Endodermal cell (in vitro differentiated cells): ENCODE results near the gene SYNDIG1. TPM values are rescaled to one million over a fixed set of nuclear protein-coding genes. Genes with fewer than 3 reads are reported as not detected.

Experiments used
- DNase-seq: peaks from one replicate; pipeline ENCODE4 v3.0.0-alpha.2; 2017
- H3K27ac ChIP-seq: 2 replicates; pipeline ENCODE4 v1.5.1; 2013; ENCODE audit warnings: mild to moderate bottlenecking, low read depth, low read length, moderate library complexity
- H3K27me3 ChIP-seq: 2 replicates; pipeline ENCODE4 v1.6.1; 2013; ENCODE audit warnings: mild to moderate bottlenecking, low read length, moderate library complexity; ENCODE audit not compliant: insufficient read depth, control insufficient read depth, poor library complexity, severe bottlenecking
- H3K36me3 ChIP-seq: 2 replicates; pipeline ENCODE4 v1.7.0; 2013; ENCODE audit warnings: mild to moderate bottlenecking, low read length, moderate library complexity; ENCODE audit not compliant: control insufficient read depth, insufficient read depth
- H3K4me1 ChIP-seq: one replicate; pipeline ENCODE4 v1.7.0; 2013; ENCODE audit warnings: low read length; ENCODE audit not compliant: control insufficient read depth, insufficient read depth
- H3K4me3 ChIP-seq: 2 replicates; pipeline ENCODE4 v1.5.1; 2013; ENCODE audit warnings: mild to moderate bottlenecking, low read length, moderate library complexity
- H3K9ac ChIP-seq: 2 replicates; pipeline ENCODE4 v1.6.1; 2013; ENCODE audit warnings: mild to moderate bottlenecking, low read length, moderate library complexity; ENCODE audit not compliant: poor library complexity, severe bottlenecking; ENCODE audit errors: extremely low read depth
- H3K9me3 ChIP-seq: 2 replicates; pipeline ENCODE4 v1.6.1; 2013; ENCODE audit warnings: mild to moderate bottlenecking, low read length, moderate library complexity; ENCODE audit not compliant: control insufficient read depth
- H3K27ac Mint-ChIP-seq: 2 replicates; pipeline ENCODE4 v1.8.0; 2020; ENCODE audit warnings: mixed read lengths
- H3K27me3 Mint-ChIP-seq: 2 replicates; pipeline ENCODE4 v1.8.0; 2021; ENCODE audit warnings: mild to moderate bottlenecking, mixed read lengths; ENCODE audit not compliant: insufficient read depth
- H3K36me3 Mint-ChIP-seq: 2 replicates; pipeline ENCODE4 v1.8.0; 2020; ENCODE audit warnings: low read depth, mixed read lengths
- H3K4me1 Mint-ChIP-seq: 2 replicates; pipeline ENCODE4 v1.8.0; 2020; ENCODE audit warnings: mixed read lengths
- H3K4me3 Mint-ChIP-seq: 2 replicates; pipeline ENCODE4 v1.8.0; 2020; ENCODE audit warnings: mild to moderate bottlenecking, moderate library complexity, mixed read lengths
- H3K9me3 Mint-ChIP-seq: 2 replicates; pipeline ENCODE4 v1.8.0; 2020; ENCODE audit warnings: mild to moderate bottlenecking, mixed read lengths
- CTCF ChIP-seq: fragments of 200-600 bp; sonication (generic); conservative IDR thresholded peaks from 2 replicates; pipeline ENCODE4 v1.5.0; 2021; ENCODE audit warnings: antibody characterized with exemption, mild to moderate bottlenecking
- WGBS, 2 experiments: methylation state at CpG; one replicate each; pipeline versions ENCODE4 v1.1.5 to v1.1.7; 2013; ENCODE audit warnings: missing lambda C conversion rate in 2 of 2, mixed read lengths in 1 of 2; ENCODE audit not compliant: insufficient coverage in 1 of 2, insufficient read length in 1 of 2; 5-methylcytosine and 5-hydroxymethylcytosine counted together
- total RNA-seq, 2 donors: library from RNA; stranded (reverse); fragmentation: NEBNext Ultra II Directional in 1 of 2; extraction: Animal tissue kit (Norgen Biotek cat#: 25700) in 1 of 2; gene quantifications; 2 replicates in 1 of 2; 3 replicates in 1 of 2; pipeline ENCODE4 v1.2.1, GENCODE V29; 2021

Gene SYNDIG1
- total RNA-seq, 2 donors from 2014 or later = 5.5 to 6.8 TPM

GRCh38 chr20:24546232-24546892, 76.9 kb downstream of the SYNDIG1 start:
- no peak overlapping the region for H3K9ac ChIP-seq
- Mint-ChIP-seq H3K4me3 (no peak overlapping the region), H3K27me3 (no peaks in the 10 kb centered on the region), H3K27ac (no peak overlapping the region), H3K4me1 (peaks cover 7% of the 10 kb centered on the region), H3K9me3 (peaks cover 10% of the 10 kb centered on the region), H3K36me3 (peaks cover 10% of the 10 kb centered on the region)
- DNase-seq = no peak
- H3K4me1 ChIP-seq = peaks cover 4% of the 10 kb centered on the region
- H3K27ac ChIP-seq = no peak overlapping the region
- no peak overlapping the region for H3K4me3 ChIP-seq
- no peak for TF ChIP-seq CTCF
- 87 to 100% methylated on average over 1 to 2 of the region's 2 CpGs for WGBS, 2 experiments
- H3K36me3 ChIP-seq = no peaks in the 10 kb centered on the region
- H3K27me3 ChIP-seq = no peaks in the 10 kb centered on the region
- H3K9me3 ChIP-seq = peaks cover 5% of the 10 kb centered on the region

GRCh38 chr20:24547967-24548366, 78.5 kb downstream of the SYNDIG1 start:
- Mint-ChIP-seq H3K4me1 (peaks cover 1% of the 10 kb centered on the region), H3K4me3 (no peak overlapping the region), H3K9me3 (peaks cover 17% of the 10 kb centered on the region), H3K36me3 (peaks cover 10% of the 10 kb centered on the region), H3K27me3 (no peaks in the 10 kb centered on the region), H3K27ac (no peak overlapping the region)
- H3K27ac ChIP-seq = no peak overlapping the region
- no peak overlapping the region for H3K4me3 ChIP-seq
- DNase-seq = no peak
- H3K9ac ChIP-seq = no peak overlapping the region
- no peaks in the 10 kb centered on the region for H3K27me3 ChIP-seq
- 81 to 85% methylated on average over 7 to 10 of the region's 10 CpGs for WGBS, 2 experiments
- no peak for TF ChIP-seq CTCF
- no peaks in the 10 kb centered on the region for H3K36me3 ChIP-seq
- peaks cover 2% of the 10 kb centered on the region for H3K4me1 ChIP-seq
- peaks cover 5% of the 10 kb centered on the region for H3K9me3 ChIP-seq

DNA sequence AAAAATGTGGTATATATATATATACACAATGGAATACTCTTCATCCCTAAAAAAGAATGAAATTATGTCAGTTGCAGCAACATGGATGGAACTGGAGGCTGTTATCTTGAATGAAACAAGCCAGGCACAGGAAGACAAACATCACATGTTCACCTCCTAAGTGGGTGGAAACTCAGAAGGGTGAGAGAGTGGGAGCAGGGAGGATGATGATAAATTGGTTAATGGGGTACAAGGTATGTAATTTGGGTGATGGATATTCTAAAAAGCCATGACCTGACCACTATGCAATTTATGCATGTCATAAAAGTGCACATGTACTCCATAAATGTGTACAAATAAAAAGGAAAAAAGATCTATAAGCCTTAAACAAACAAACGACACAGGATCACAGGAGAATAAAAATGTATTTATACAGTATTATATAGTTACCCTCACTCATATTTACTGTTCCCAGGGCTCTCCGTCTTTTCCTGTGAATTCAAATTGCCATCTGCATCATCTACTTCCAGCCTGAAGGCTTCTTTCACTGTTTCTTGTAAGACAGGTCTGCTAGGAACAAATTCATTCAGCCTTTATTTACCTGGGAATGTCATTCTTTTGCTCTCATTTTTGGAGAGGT, 89.8 kb downstream of the SYNDIG1 start:
- Histone ChIP-seq H3K36me3 (no peaks in the 10 kb centered on the region), H3K4me1 (no peaks in the 10 kb centered on the region), H3K27me3 (no peaks in the 10 kb centered on the region), H3K9ac (no peak overlapping the region), H3K27ac (no peak overlapping the region), H3K4me3 (no peak overlapping the region), H3K9me3 (peaks cover 31% of the 10 kb centered on the region)
- WGBS, 2 experiments = 95% methylated on average over 1 of the region's 2 CpGs; no CpG with 5 or more reads in 1 of the 2 experiments
- Mint-ChIP-seq H3K27ac (no peak overlapping the region), H3K36me3 (peaks cover 5% of the 10 kb centered on the region), H3K9me3 (peaks cover 59% of the 10 kb centered on the region), H3K27me3 (no peaks in the 10 kb centered on the region), H3K4me3 (no peak overlapping the region), H3K4me1 (no peaks in the 10 kb centered on the region)
- TF ChIP-seq CTCF = no peak
- no peak for DNase-seq
